NCI-H2029 treated with DMSO at 0.1 percent for 48 hours (cell line): ENCODE results near the gene SLC17A1.

Source experiments
- DNase-seq: peaks from one replicate; lab custom pipeline; 2025; lab: John Stamatoyannopoulos, UW

SLC17A1 gene

GRCh38 chr6:25832307-25832662 is 433 bp upstream of the SLC17A1 start:
- DNase-seq = no peak

GRCh38 chr6:25830458-25830857 is 1.4 kb downstream of the SLC17A1 start:
- no peak for DNase-seq

GRCh38 chr6:25829375-25829774 is 2.5 kb downstream of the SLC17A1 start:
- no peak for DNase-seq

- DNase-seq = no peak
Observed at GRCh38 chr6:25821341-25821740, 10.5 kb downstream of the SLC17A1 start.

GRCh38 chr6:25816252-25816651 is 15.6 kb downstream of the SLC17A1 start:
- no peak for DNase-seq

- no peak for DNase-seq
Observed at GRCh38 chr6:25815194-25815593, 16.7 kb downstream of the SLC17A1 start.

GRCh38 chr6:25804804-25805203 is 27.0 kb downstream of the SLC17A1 start:
- DNase-seq = no peak

GRCh38 chr6:25801436-25801835 is 30.4 kb downstream of the SLC17A1 start:
- no peak for DNase-seq

GRCh38 chr6:25794784-25795183 is 37.1 kb downstream of the SLC17A1 start:
- no peak for DNase-seq

- no peak for DNase-seq
Observed at GRCh38 chr6:25793970-25794369, 37.9 kb downstream of the SLC17A1 start.

GRCh38 chr6:25792016-25792415 is 39.8 kb downstream of the SLC17A1 start:
- DNase-seq = no peak

- no peak for DNase-seq
Observed at GRCh38 chr6:25789475-25789874, 42.4 kb downstream of the SLC17A1 start.

GRCh38 chr6:25788305-25788922 is 43.4 kb downstream of the SLC17A1 start:
- peak; percentile 23 for DNase-seq

GRCh38 chr6:25787428-25787827 is 44.4 kb downstream of the SLC17A1 start:
- DNase-seq = no peak

GRCh38 chr6:25781134-25781533 is 50.7 kb downstream of the SLC17A1 start:
- no peak for DNase-seq

- DNase-seq = no peak
Observed at GRCh38 chr6:25777856-25778649, 53.8 kb downstream of the SLC17A1 start.

GRCh38 chr6:25777031-25777430 is 54.8 kb downstream of the SLC17A1 start:
- no peak for DNase-seq

- DNase-seq = no peak
Observed at GRCh38 chr6:25774120-25774715, 57.6 kb downstream of the SLC17A1 start.

GRCh38 chr6:25769983-25770382 is 61.9 kb downstream of the SLC17A1 start:
- DNase-seq = peak; percentile 17

GRCh38 chr6:25768566-25768965 is 63.3 kb downstream of the SLC17A1 start:
- DNase-seq = no peak

GRCh38 chr6:25764611-25765010 is 67.2 kb downstream of the SLC17A1 start:
- DNase-seq = no peak

- no peak for DNase-seq
Observed at GRCh38 chr6:25757936-25758642, 73.8 kb downstream of the SLC17A1 start.
